AG10803 (cell line): ENCODE data around the gene LPAR5.
A peak's percentile ranks its signal among the peaks of the same experiment; 100 is the strongest.

Source experiments
- DNase-seq: peaks from one replicate; pipeline ENCODE4 v3.0.0; 2010; ENCODE audit warnings: low read depth
- H3K4me3 ChIP-seq: 2 replicates; pipeline ENCODE4 v1.5.1; 2011; ENCODE audit warnings: mild to moderate bottlenecking, low read length, control low read depth
- TF ChIP-seq, protein P1 (sequence below): conservative IDR thresholded peaks from 2 replicates; pipeline ENCODE4 v1.5.1; 2011; ENCODE audit warnings: mild to moderate bottlenecking, low read length, control low read depth, inconsistent platforms

The LPAR5 gene

DNA sequence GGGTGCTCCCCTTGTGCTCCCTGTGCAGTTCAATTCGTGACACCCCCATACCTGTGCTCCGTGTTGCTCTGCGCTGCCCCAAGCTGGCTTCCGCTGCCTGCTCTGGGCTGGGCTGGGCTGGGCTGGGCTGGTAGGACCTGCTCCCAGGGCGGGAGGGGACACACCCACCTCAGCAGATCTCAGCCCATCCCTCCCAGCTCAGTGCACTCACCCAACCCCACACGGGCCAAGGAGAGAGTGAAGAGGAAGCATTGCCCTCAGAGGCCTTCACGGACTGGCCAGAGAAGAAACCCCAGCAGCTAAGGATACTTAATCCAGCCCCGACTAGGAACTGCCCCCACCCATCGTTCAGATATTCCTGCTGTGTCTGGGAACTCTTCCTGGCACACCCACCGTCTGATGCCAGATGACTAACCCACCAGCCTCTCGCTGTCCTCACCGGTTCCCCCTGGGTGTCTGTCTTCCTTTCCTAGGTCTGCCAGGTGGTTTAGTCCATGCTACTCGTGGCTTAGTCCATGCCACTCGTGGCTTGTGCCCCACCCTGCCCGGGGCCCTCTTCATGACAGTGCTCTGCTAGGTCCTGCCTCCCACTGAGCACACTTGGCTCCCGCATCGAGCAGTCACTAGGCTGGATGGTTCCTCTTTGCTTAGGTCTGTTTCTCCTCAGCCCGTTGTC is at the start of gene LPAR5:
LPAR5 (minus strand) TSS at position 104 of the 676 bp plus-strand sequence. CDS start 14,711 bp downstream, outside the sequence.
- peak; percentile 20 for DNase-seq
- TF ChIP-seq, protein P1, sequence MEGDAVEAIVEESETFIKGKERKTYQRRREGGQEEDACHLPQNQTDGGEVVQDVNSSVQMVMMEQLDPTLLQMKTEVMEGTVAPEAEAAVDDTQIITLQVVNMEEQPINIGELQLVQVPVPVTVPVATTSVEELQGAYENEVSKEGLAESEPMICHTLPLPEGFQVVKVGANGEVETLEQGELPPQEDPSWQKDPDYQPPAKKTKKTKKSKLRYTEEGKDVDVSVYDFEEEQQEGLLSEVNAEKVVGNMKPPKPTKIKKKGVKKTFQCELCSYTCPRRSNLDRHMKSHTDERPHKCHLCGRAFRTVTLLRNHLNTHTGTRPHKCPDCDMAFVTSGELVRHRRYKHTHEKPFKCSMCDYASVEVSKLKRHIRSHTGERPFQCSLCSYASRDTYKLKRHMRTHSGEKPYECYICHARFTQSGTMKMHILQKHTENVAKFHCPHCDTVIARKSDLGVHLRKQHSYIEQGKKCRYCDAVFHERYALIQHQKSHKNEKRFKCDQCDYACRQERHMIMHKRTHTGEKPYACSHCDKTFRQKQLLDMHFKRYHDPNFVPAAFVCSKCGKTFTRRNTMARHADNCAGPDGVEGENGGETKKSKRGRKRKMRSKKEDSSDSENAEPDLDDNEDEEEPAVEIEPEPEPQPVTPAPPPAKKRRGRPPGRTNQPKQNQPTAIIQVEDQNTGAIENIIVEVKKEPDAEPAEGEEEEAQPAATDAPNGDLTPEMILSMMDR: no peak
- H3K4me3 ChIP-seq: no peak within 1 kb of the TSS

DNA sequence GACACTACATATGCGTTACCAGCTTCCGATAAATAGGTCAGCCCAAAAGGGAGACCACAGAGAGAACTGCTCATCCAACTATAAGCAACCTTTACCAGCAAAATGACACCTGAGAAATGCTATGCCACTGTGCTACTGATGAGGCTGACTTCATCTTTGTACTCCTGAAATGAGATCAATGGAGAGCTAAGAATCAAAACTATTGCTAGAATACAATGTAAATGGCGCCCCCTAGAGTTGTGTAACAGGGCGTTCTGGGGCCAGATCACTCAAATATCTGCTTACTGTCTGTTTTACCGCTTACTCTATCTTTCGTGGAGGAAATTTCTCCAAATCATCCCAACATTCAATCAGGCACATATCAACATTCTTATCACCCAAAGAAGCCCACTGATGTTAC is 48.9 kb upstream of the LPAR5 start:
- no peak for DNase-seq
- TF ChIP-seq, protein P1: peak; percentile 47
- no peak overlapping the region for H3K4me3 ChIP-seq

DNA sequence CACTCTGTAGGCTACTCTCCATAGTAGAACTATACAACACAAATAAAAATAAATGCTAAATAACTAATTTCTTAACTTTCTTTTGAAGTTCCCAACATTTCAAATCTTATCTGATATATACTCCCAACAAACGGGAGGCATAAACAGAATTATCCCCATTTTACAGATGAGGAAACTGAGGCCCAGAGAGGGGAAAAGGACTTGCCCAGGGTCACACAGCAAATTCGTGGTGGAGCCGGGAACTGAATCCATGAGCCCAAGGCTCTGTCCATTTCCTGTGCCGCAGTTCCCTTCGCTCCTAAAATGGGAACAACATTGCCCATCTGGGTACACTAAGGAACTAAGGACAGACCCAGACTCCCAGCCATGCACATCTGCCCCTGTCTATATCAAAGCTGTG is 41.2 kb upstream of the LPAR5 start:
- no peak for DNase-seq
- no peak overlapping the region for H3K4me3 ChIP-seq
- TF ChIP-seq, protein P1: no peak

DNA sequence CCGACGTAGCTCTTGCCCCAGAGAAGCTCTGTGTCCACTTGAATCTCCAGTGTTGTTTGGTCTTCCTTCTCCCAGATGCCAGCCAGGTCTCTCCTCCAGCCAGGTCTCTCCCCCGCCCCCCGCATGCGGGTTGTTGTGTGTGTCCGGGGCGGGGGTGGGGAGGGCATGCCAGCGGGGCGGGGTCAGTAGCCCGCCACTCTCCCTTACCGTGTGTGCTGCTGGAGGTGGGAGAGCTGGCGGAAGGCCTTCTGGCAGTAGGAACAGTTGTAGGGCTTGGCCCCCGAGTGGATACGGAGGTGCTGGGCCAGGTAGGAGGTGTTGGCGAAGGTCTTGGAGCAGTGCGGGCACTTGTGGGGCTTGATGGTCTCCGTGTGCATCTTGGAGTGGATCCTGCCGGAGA is 36.4 kb upstream of the LPAR5 start:
- DNase-seq: no peak
- no peak overlapping the region for H3K4me3 ChIP-seq
- TF ChIP-seq, protein P1: no peak

DNA sequence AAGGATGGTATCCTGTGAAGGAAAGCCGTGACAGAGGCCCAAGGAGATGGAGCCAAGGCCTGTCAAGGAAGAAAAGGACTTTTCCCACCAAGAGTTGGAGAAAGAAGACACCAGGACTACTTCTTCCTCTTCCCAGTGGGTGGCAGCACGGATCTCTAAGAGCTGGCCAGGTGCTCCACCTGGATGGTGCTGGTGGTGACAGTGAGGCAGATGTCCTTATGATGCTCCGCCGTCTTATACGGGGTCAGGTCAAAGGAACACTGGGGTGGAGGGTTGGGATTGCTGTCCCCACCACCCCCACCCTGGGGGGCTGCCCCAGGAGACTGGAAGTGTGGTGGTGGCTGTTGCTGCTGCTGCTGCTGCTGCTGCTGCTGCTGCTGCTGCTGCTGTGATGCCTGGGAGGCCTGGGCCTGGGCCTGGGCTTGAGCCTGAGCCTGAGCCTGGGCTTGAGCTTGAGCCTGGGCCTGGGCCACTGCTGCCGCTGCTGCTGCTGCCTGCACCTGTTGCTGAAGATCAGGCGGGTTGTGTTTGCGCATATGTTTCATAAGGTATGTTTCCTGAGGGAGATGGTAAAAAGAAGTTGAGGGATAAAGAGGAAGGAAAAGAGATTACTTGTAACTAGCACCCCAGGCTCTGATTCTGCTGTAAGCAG is 31.9 kb upstream of the LPAR5 start:
- no peak for DNase-seq
- TF ChIP-seq, protein P1: no peak; the same call in 1 of the 2 replicates
- no peak overlapping the region for H3K4me3 ChIP-seq

DNA sequence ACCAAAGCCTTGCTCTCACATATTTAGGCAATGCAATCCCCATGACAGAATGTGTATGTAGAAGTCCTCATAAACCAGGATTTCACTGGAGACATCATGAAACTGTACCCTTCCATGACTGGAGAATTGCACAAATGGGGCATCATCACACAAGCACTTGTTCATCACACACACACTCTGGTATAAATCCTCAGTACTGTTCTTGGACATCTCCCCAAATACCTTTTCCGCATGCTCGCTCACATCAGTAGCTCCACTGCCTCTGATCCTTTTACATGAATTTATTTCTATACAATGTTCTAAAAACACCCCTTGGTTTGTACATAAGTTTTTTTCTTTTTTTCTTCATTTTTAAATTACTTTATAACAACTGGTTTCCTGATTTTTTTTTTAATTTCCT is 30.5 kb upstream of the LPAR5 start:
- no peak overlapping the region for H3K4me3 ChIP-seq

More for the DNA sequence above, 30.5 kb upstream of the LPAR5 start:
- TF ChIP-seq, protein P1: no peak
- no peak for DNase-seq
